DOHH2 (cell line): ENCODE data around the gene PATL1.
"Not testable (repeated sequence)": the region's sequence is repeated elsewhere in the genome, so short reads cannot be mapped to it uniquely, and the experiment has no call there.

Source experiments
- H3F3A ChIP-seq: fragments of 200-600 bp; sonication (generic), shearing (Covaris generic); 2 replicates; pipeline ENCODE4 v1.6.0; 2016; ENCODE audit warnings: antibody characterized with exemption, mild to moderate bottlenecking; ENCODE audit not compliant: control insufficient read depth, insufficient read depth
- H3K27ac ChIP-seq: fragments of 200-600 bp; sonication (generic); 2 replicates; pipeline ENCODE4 v1.5.1; 2014; ENCODE audit warnings: low read depth, mild to moderate bottlenecking, low read length, moderate library complexity
- H3K27me3 ChIP-seq: fragments of 200-600 bp; sonication (generic); 2 replicates; pipeline ENCODE4 v1.6.1; 2014; ENCODE audit warnings: mild to moderate bottlenecking, low read length, mixed read lengths; ENCODE audit not compliant: control insufficient read depth
- H3K36me3 ChIP-seq: fragments of 200-600 bp; sonication (generic); 2 replicates; pipeline ENCODE4 v1.6.1; 2014; ENCODE audit warnings: mild to moderate bottlenecking, low read length, moderate library complexity, mixed read lengths; ENCODE audit not compliant: control insufficient read depth
- H3K4me1 ChIP-seq: fragments of 200-600 bp; sonication (generic); 2 replicates; pipeline ENCODE4 v1.6.1; 2014; ENCODE audit warnings: mild to moderate bottlenecking, low read length, mixed read lengths; ENCODE audit not compliant: control insufficient read depth
- H3K4me2 ChIP-seq: fragments of 200-600 bp; sonication (generic); 2 replicates; pipeline ENCODE4 v1.6.0; 2014; ENCODE audit warnings: mild to moderate bottlenecking, low read length, moderate library complexity
- H3K4me3 ChIP-seq: fragments of 200-600 bp; sonication (generic); 2 replicates; pipeline ENCODE4 v1.5.1; 2014; ENCODE audit warnings: mild to moderate bottlenecking, low read length, mixed read lengths
- H3K79me2 ChIP-seq: fragments of 200-600 bp; sonication (generic); 2 replicates; pipeline ENCODE4 v1.6.1; 2014; ENCODE audit warnings: mild to moderate bottlenecking, low read length, mixed read lengths; ENCODE audit not compliant: control insufficient read depth
- H3K9me2 ChIP-seq: fragments of 200-600 bp; sonication (generic); replicated peaks from 2 replicates; pipeline ENCODE4 v1.6.1; 2014; ENCODE audit warnings: mild to moderate bottlenecking, low read length, mixed read lengths; ENCODE audit not compliant: control insufficient read depth
- H3K9me3 ChIP-seq: fragments of 200-600 bp; sonication (generic); 2 replicates; pipeline ENCODE4 v1.6.1; 2014; ENCODE audit warnings: antibody characterized with exemption, low read length, mixed read lengths; ENCODE audit not compliant: control insufficient read depth, insufficient read depth
- H4K20me1 ChIP-seq: fragments of 200-600 bp; sonication (generic); 2 replicates; pipeline ENCODE4 v1.6.0; 2014; ENCODE audit warnings: low read depth, mild to moderate bottlenecking, antibody characterized with exemption, low read length, moderate library complexity; ENCODE audit not compliant: control insufficient read depth, insufficient read depth
- CTCF ChIP-seq: fragments of 200-600 bp; sonication (generic); IDR thresholded peaks from one replicate; pipeline ENCODE4 v1.5.1; 2014; ENCODE audit warnings: antibody characterized with exemption, mild to moderate bottlenecking, low read depth, low read length; ENCODE audit not compliant: poor library complexity, severe bottlenecking
- EZH2phosphoT487 ChIP-seq: fragments of 200-600 bp; sonication (generic); IDR thresholded peaks from 2 replicates; pipeline ENCODE4 v1.6.1; 2017; ENCODE audit warnings: borderline replicate concordance, mild to moderate bottlenecking, antibody characterized with exemption, low read length, moderate library complexity, mixed read lengths

Gene PATL1

DNA sequence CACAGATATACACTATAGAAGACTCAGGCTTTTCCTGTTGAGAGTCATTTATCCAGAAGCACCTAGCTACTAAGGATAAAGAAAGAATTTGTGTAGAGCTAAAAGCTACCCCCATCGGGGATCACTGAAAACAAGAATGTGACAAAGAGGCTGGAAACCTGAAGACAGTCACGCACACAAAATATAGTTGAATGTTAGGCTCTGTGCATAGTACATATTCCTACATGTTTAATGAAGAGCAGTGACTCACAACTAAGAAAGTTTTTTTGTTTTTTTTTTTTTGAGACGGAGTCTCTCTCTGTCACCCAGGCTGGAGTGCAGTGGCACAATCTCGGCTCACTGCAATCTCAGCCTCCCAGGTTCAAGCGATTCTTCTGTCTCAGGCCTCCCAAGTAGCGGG, 36.5 kb upstream of the PATL1 start:
- Histone ChIP-seq H3K4me1 (no peaks in the 10 kb centered on the region), H3K9me3 (no peaks in the 10 kb centered on the region), H3F3A (no peaks in the 10 kb centered on the region), H3K4me2 (no peak overlapping the region), H3K36me3 (no peaks in the 10 kb centered on the region), H4K20me1 (no peaks in the 10 kb centered on the region), H3K9me2 (no peaks in the 10 kb centered on the region), H3K79me2 (no peaks in the 10 kb centered on the region), H3K4me3 (no peak overlapping the region), H3K27ac (no peak overlapping the region), H3K27me3 (no peaks in the 10 kb centered on the region; the same call in 1 of the 2 replicates)
- no peak for TF ChIP-seq EZH2phosphoT487
- TF ChIP-seq CTCF, result no peak

DNA sequence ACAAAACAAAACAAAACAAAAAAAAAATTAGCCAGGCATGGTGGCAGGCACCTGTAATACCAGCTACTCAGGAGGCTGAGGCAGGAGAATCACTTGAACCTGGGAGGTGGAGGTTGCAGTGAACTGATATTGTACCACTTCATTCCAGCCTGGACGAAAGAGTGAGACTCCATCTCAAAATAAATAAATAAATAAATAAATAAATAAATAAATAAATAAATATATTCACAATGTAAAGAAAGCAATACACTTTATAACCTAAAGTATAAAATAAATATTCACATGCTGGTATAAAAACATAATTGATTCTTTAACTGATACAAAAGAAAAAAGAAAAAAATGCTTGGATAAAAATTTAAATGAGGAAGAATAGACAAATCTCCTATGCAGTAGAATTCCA, 34.7 kb upstream of the PATL1 start:
- not testable (repeated sequence) for H3K4me3 ChIP-seq, H3K9me3 ChIP-seq, H3K27ac ChIP-seq, H3K79me2 ChIP-seq, H3K4me1 ChIP-seq, H3K9me2 ChIP-seq, H3K36me3 ChIP-seq, H3K4me2 ChIP-seq, H4K20me1 ChIP-seq, H3F3A ChIP-seq, H3K27me3 ChIP-seq

GRCh38 chr11:59700157-59700556, 31.3 kb upstream of the PATL1 start:
- not testable (repeated sequence) for H3K79me2 ChIP-seq, H3K9me3 ChIP-seq, H3K27me3 ChIP-seq, H4K20me1 ChIP-seq, H3K4me1 ChIP-seq, H3F3A ChIP-seq, H3K4me3 ChIP-seq, H3K36me3 ChIP-seq, H3K9me2 ChIP-seq, H3K4me2 ChIP-seq, H3K27ac ChIP-seq

- H3K79me2 ChIP-seq, result no peaks in the 10 kb centered on the region
- H3K4me2 ChIP-seq, result no peak overlapping the region
- H3K9me3 ChIP-seq, result no peaks in the 10 kb centered on the region
- H3K4me3 ChIP-seq, result no peak overlapping the region
- no peaks in the 10 kb centered on the region for H3K4me1 ChIP-seq
- H3K27me3 ChIP-seq, result no peaks in the 10 kb centered on the region
- no peaks in the 10 kb centered on the region for H3F3A ChIP-seq
- no peaks in the 10 kb centered on the region for H4K20me1 ChIP-seq
- H3K36me3 ChIP-seq, result no peaks in the 10 kb centered on the region
- no peaks in the 10 kb centered on the region for H3K9me2 ChIP-seq
- no peak overlapping the region for H3K27ac ChIP-seq
- no peak for TF ChIP-seq EZH2phosphoT487
- no peak for TF ChIP-seq CTCF
Observed at GRCh38 chr11:59698506-59698905, 29.7 kb upstream of the PATL1 start.
